Measurements from ENCODE around the gene CNTN1.

CNTN1 gene

DNA sequence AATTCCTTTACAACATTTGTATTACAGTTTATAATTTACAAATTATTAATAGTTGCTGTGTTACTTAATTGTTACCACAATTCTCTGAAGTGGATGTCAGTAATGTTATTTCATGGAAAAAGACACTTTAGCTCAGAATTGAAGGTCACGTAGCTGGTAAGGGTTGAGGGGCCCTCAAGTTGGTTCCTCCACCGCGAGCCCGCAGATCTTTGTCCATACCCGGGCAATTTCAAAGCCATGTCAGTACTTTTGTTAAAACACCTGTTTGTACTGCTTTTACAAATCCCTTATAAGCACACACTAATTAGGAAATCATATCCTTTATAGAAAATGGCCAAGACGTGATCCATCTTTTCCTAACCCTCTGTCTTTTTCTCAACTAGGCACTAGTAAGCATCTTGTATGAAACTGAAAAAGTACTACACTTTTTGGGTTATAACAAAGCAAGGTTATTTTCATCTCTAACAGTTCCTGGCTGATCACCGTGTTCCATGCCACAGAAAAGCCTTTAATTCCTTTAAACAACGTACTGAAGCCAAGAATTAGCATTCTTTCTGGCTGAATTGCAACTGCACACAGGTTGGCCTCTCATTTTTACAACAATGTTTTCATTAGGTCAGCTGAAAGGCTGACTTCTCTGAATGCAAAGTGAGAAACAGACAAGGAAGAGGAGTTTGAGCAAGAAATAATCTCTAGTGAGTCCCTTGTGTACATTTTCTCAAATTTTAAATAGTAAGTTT lies 76.1 kb downstream of the CNTN1 start:
- ChIA-PET POLR2A (ENCODE audit: low non-redundant PET) (no interaction called here), CTCF (no interaction called here)
- DNase-seq (ENCODE audit: low spot score), result no peak
- no peak overlapping the region for H3K27ac ChIP-seq
- TF ChIP-seq CTCF (conservative IDR thresholded peaks at IDR 0.05; ENCODE audit: low read depth), result no peak

GRCh38 chr12:40769846-40770245 lies 77.6 kb downstream of the CNTN1 start:
- ChIA-PET POLR2A (ENCODE audit: low non-redundant PET) (no interaction called here), CTCF (no interaction called here)
- no peak overlapping the region for H3K27ac ChIP-seq
- no peak for TF ChIP-seq CTCF (conservative IDR thresholded peaks at IDR 0.05; ENCODE audit: low read depth)
- no peak for DNase-seq (ENCODE audit: low spot score)

DNA sequence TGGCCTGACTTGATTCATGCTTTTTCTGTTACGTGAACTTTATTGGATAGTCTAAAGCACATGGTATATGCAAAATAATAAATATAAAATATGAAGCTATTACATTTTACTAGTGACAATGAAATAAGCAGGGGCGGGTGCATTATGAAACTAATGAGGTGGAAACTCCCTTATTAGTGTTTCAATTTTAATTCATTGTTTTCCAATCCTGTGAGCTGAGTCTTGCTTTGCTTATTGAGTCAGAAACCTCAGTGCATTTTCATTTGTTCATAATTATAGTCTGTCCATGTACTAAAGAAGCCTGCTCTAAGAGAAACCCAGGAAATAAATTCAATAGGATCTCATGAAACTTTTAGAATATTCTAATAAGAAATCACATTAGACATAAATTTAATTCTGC lies 78.5 kb downstream of the CNTN1 start:
- ChIA-PET POLR2A (ENCODE audit: low non-redundant PET) (no interaction called here), CTCF (interaction anchor here (1.0 kb wide), 1 partner anchor 9 kb away, joined by 4 read pairs; no protein-coding TSS in a partner anchor)
- no peak for TF ChIP-seq CTCF (conservative IDR thresholded peaks at IDR 0.05; ENCODE audit: low read depth)
- H3K27ac ChIP-seq, result no peak overlapping the region
- no peak for DNase-seq (ENCODE audit: low spot score)

- ChIA-PET POLR2A (ENCODE audit: low non-redundant PET) (no interaction called here), CTCF (interaction anchor here (0.6 kb wide), 1 partner anchor 367 kb away, joined by 3 read pairs; no protein-coding TSS in a partner anchor)
- H3K27ac ChIP-seq, result no peak overlapping the region
- TF ChIP-seq CTCF (conservative IDR thresholded peaks at IDR 0.05; ENCODE audit: low read depth), result no peak
- DNase-seq (ENCODE audit: low spot score), result no peak
Observed at GRCh38 chr12:40775661-40776060, 83.4 kb downstream of the CNTN1 start.

DNA sequence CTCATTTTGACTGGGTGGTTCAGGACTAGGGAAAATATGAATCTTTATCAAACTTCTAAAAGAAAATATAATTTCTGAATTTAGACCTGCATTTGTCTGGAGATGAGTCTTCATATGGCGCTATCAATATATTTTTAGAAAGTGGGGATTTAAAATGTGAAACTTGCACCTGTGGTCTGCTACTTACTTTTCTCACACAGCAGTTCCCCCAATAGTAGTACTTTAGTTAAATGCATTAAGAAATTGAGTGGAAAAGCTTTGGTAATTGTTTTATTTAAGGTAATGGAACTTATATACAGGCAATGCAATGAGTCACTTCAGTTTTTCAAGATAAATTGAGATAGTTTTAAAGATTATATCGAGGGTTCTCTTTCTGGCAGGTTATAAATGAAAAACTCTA lies 91.9 kb downstream of the CNTN1 start:
- no peak for TF ChIP-seq CTCF (conservative IDR thresholded peaks at IDR 0.05; ENCODE audit: low read depth)
- ChIA-PET CTCF (no interaction called here), POLR2A (ENCODE audit: low non-redundant PET) (no interaction called here)
- no peak for DNase-seq (ENCODE audit: low spot score)
- no peak overlapping the region for H3K27ac ChIP-seq

DNA sequence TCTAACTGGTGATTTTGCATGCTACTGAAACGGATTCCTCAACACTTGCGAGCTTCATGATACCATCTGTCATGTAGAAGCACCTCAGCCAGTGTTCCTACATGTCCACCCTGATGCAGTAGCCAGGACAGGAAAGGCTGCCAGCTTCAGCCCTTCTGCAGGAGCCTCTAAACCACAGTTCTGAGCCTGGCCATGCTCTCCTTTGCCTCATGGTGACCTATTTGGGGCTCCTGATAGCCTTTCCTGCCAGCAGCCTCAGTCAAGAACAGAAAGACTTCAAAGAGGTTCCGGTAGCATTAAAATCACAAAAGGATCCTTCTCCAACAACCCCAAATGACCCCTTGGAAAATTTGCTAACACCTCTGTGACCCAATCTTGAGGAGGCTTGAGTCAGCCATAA lies 96.0 kb downstream of the CNTN1 start:
- no peak for DNase-seq (ENCODE audit: low spot score)
- CTCF ChIA-PET, result no interaction called here
- POLR2A ChIA-PET (ENCODE audit: low non-redundant PET), result no interaction called here
- no peak for TF ChIP-seq CTCF (conservative IDR thresholded peaks at IDR 0.05; ENCODE audit: low read depth)
- no peak overlapping the region for H3K27ac ChIP-seq
